Left cardiac atrium (tissue), 4 donors: ENCODE results near the gene MICAL2. TPM values are rescaled to one million over a fixed set of nuclear protein-coding genes. Genes with fewer than 3 reads are reported as not detected.

Experiments
- ATAC-seq, 2 donors: fragments of 200-7000 bp; cut with Tn5 transposase; one replicate each; pipeline ENCODE4 v1.9.1; 2020; ENCODE audit warnings: mild to moderate bottlenecking in 2 of 2, moderate library complexity in 2 of 2
- DNase-seq: peaks from one replicate; pipeline ENCODE4 v3.0.0-alpha.2; 2020
- intact Hi-C, 2 donors: fragments of 100-400 bp; cut with DNase I; formaldehyde crosslinking; loops; one replicate each; pipeline versions ENCODE4 v1.14.1 to v1.15.1; 2022 to 2023
- total RNA-seq, 2 donors: library from RNA; stranded (reverse); fragmentation: NEBNext Ultra II Directional; extraction: Animal tissue kit (Norgen Biotek cat#: 25700); gene quantifications; one replicate each; pipeline ENCODE4 v1.2.1, GENCODE V29; 2021
- donor health status: DM: no; HTN: yes; CAD: no.
- donor health status: DM: no; HTN: yes; CAD: no; lungs with severe emphysema.
- donor health status: DM: yes; HTN: yes; CAD: no.
- donor health status: Dilated cardiomyopathy.

Gene MICAL2
- total RNA-seq, 2 donors from 2014 or later = 74.5 to 128 TPM

DNA sequence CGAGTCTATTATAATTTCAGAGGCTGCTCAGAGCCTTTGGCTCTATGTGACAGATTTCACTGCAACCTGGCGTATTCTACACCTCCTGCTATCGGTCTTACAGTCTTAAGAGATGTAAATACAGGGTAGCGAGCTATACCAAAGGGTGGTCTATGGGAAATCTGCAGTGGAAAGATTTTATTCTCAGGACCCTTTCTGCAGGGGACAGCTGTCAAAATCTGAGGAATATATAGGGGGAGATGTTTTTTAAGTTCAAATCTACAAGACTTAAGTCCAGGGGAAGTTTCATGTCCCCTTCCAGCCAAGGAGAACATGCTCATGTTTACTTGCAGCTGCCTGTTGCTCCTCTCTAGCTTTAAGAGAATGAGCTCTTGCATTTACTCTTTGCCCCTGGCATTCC lies 62.7 kb downstream of the MICAL2 start:
- intact Hi-C loops = no loop called here

DNA sequence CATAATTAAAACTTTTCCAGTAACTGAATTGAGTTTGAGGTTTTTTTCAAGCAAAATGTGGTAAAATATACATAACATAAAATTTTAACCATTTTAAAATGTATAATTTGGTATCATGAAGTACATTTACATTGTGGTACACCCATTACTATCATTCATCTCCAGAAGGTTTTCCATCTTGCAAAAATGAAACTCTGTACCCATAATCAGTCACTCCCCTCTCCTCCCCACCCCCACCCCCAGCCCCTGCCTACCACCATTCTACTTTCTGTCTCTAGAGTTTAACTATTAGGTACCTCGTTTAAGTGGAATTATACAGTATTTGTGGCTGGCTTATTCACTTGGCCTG lies 63.7 kb downstream of the MICAL2 start:
- DNase-seq (no peak), ATAC-seq (no peak)
- intact Hi-C loops = no loop called here

More for the DNA sequence above, 62.7 kb downstream of the MICAL2 start:
- ATAC-seq (no peak), DNase-seq (no peak)

DNA sequence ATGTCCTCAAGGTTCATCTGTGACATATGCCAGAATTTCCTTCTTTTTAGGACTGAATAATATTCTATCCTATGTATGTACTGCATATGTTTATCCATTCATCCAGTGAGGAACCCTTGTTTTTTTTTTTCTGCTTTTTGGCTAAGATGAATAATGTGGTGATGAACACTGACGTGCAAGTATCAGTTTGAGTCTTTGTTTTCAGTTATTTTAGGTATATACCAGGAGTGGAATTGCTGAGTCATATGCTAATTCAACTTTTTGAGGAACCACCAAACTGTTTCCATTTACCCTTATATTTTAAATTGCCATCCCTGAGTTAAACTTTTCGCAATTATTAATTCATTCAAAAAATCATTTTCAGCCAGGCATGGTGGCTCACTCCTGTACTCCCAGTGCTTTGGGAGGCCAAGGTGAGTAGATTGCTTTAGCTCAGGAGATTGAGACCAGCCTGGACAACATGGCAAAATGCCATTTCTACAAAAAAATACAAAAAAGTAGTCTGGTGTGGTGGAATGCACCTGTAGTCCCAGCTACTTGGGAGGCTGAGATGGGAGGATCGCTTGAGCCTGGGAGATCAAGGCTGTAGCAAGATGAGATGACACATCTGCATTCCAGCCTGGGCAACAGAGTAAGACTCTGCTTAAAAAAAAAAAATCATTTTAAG lies 64.2 kb downstream of the MICAL2 start:
- ATAC-seq (no peak), DNase-seq (no peak)
- intact Hi-C loops = no loop called here

DNA sequence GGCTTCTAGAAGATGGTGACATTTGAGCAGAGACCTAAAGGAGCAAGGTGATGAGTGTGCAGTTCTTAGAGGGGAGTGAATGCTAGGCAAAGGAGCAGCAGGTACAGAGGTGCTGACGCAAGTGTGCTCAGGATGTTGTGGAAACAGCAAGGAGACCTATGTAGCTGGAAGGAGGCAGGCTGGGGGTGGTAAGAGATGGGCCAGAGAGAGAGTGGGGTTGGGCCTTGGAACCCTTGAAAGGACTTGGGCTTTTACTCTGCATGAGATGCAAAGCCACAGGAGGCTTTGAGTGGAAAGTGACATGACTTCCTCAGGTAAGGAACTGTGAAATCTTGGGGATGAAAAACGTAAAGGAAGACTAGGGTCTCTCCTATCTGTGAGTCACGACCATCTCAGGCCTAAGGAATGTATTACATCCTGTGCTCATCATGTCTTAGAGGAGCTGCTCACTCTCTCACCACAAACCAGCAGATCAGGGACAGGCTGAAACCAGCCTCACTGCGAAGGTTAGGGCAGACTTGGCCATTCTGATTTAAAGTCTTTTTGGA lies 65.4 kb downstream of the MICAL2 start:
- intact Hi-C loops = no loop called here
- no peak for DNase-seq
- ATAC-seq = peak in 1 of 2 donors; percentile 65

DNA sequence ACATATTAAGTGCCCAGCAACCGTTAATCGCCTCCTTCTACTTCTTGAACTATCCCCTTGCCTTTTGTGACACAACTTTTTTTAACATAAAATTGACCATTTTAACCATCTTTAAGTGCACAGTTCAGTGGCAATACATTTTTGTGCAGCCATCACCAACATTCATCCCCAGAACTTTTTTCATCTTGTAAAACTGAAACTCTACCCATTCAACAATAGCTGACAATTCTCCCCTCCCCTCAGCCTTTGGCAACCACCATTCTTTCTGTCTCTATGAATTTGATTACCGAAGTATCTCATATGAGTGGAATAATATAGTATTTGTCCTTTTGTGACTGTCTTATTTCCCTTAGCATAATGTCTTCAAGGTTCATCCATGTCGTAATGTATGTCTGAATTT lies 66.0 kb downstream of the MICAL2 start:
- DNase-seq (no peak), ATAC-seq (no peak)
- intact Hi-C loops = no loop called here

DNA sequence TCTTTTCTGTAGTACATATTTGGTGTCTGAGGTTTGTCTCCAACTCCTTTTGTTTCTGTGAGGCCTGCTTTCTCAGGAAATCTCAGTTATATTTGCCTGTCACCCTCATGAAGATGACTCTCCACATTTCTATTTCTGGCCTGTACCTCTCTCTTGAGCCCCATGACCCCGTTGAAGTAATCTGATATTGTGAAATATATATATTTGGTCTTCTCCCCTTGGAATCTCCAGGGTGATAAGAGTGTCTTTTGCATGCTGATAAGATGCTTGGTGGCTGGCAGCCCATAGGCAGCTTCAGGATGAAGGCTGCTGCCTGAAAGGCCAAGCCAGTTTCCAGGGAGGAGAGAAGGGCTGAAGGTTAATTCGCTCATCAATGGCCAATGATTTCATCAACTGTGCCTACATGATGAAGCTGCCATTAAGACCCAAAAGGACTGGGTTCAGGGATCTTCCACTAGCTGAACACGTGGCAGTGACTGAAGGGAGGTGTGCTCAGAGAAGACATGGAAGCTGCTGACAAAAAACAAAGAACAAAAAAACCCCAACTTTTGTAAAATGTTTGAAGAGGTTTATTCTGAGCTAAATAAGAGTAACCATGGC lies 67.4 kb downstream of the MICAL2 start:
- intact Hi-C loops = no loop called here
- ATAC-seq (peak in 1 of 2 donors; percentile 11), DNase-seq (no peak)

DNA sequence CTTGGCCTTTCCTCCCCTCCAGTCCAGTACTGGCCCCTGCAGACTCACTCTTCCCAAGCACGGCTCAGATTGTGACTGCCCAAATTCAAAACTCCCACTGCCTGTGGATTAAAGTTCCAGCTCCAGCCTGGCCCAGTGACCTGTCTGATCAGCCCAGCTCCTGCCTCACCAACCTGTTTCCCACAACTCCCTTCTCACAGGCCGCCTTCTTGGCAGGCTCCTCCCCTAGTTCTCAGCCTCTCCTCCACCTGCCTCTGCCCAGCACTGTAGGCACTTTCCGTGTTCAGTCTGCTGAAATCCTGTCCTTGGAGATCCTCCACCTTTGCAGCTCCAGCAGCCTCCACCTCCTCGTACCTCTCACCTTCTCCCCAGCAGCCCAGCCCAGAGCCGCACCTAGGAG lies 68.6 kb downstream of the MICAL2 start:
- ATAC-seq (peak; percentile 3 to 39), DNase-seq (no peak)
- intact Hi-C loops = no loop called here

DNA sequence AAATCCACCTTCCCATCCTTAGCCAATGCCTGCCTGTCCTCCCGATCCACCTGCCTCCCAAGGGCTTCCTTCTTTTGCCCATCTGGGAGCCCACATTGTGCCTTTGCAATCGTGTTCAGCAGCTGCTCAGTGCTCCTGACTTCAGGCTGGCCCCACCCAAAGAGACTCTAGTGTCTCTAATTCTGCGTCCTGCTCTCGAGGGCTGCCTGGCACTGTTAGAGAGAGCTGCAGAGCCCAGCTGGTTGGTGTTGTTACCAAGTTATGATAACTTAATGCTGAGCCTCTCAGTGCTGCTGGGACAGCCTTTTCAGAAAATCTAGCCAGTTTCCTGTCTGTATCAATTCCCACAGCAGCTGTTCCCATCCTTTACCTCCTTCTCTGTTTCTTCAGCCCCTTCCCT lies 69.1 kb downstream of the MICAL2 start:
- ATAC-seq (peak; percentile 25 to 54), DNase-seq (no peak)
- intact Hi-C loops = no loop called here

DNA sequence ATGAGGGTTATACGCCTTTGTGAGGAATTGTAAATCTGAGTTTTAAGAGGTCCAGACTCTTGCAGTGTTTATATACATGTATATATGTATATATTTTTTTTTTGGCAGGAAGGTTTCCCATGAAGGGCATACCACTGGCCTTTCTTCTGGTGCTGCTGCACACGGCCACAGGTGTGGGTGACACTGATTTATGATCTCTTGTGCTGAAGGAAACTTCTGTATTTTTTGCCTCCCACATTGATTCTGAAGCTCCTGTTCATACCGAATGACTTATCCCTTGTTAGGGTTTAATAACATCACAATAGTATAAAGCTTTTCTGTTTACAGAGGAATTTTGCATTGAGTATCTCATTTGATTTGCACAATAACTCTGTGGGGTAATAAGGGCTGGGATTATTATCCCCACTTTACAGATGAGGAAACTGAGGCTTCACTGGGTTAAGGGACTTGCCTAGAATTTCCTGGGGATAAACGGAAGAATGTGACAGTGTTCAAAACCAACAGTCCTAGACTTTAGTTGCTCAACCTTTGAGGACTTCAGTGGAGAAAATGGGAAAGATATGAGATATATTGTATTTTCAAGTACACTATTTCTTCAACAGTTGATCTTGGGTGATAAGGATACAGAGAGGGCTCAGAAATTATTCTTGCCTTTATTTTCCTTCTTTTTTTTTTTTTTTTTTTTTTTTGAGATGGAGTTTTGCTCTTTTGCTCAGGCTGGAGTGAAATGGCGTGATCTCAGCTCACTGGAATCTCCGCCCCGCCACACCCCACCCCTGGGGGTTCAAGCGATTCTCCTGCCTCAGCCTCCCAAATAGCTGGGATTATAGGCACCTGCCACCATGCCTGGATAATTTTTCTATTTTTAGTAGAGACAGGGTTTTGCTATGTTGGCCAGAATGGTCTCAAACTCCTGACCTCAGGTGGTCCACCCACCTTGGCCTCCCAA lies 70.1 kb downstream of the MICAL2 start:
- intact Hi-C loops = no loop called here
- ATAC-seq (no peak), DNase-seq (no peak)

DNA sequence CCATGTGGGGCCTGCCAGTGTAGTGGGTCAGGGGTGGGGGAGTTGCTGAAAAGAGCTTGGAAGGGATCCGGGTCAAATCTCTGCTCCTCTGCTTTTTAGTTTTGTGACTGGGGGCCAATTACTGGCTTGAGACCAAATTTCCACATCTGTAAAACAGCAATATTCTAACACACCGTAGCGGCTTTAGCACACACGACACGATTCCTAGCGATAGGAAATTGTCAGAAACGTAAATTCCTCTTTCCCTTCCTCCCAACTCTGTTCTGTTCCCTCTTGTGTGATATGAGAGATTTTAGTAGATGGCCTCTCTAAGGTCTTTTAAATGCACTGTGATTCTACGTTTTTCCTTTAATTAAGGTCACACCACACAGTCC lies 71.9 kb downstream of the MICAL2 start:
- intact Hi-C loops = no loop called here
- no peak for DNase-seq
- no peak for ATAC-seq

DNA sequence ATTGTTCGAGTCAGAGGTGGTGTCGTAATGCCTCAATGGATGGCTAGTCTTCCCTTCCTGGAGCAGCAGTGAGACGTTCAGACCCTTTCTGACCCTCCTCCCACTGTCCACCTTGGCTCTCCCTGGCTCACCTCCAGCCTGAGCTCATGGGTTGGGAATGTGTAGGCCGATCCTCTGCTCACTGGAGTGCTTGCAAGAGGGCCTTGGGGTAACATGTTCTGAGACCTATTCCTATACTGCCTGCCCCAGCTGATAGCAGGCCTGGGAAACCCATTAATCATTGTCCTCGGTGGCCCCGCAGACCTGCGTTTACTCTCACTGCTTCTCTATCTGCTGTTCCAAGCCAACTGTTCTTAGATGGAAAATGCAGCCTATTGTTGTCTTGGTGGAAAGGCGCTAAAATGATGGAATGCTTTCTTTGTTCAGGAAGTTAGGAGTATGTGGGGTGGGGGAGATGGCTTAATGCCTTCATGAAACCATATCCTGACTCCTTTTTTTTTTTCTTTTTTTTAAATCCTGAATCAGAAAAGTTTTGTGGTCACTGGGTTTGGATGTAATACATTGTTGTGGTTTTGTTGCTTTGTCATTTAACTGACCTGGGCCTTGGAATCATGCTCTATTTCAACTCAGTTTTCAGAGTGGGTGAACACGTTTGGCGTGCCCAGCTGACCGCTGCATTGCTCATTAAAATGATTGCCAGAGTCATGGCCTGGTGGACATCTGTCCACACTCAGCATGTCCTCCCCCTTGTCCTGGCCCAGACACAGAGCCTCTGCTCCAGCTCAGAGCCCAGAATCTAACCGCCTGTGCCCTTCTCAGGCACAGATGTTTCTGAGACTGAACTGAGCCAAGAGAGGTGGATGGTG lies 72.5 kb downstream of the MICAL2 start:
- ATAC-seq (peak; percentile 74 to 85), DNase-seq (peak; percentile 73)

DNA sequence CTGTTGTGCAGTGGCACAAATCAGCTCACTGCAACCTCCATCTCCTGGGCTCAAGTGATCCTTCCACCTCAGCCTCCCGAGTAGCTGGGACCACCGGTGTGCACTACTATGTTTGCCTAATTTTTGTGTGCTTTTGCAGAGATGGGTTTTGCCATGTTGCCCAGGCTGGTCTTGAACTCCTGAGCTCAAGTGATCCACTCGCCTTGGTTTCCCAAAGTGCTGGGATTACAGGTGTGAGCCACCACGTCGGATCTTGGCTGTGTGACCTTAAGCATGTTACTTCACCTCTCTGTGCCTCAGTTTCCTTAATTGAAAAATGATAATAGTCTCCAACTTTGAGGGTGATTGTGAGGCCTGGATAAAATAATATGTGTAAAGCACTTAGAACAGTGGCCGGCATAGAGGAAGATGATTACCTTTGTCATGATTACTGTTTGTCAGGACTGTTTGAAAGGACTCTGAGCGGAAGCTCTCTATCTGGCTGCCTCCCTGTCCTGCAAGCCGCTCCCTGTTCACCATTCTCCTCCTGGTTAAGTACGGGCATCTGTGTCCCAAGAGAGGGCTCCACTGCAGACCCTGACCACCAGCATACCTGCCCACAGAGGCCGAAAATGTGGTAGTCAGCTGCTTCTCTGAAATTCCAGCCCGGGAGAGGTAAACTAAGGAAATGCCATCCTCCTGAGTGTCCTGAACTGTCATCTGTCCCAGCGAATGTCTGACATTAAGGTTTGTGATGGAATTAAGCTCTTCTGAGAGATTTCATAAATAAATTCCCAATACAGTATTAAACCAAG lies 73.6 kb downstream of the MICAL2 start:
- DNase-seq (no peak), ATAC-seq (no peak)
- intact Hi-C loops = no loop called here

More for the DNA sequence above, 72.5 kb downstream of the MICAL2 start:
- intact Hi-C loops = no loop called here

DNA sequence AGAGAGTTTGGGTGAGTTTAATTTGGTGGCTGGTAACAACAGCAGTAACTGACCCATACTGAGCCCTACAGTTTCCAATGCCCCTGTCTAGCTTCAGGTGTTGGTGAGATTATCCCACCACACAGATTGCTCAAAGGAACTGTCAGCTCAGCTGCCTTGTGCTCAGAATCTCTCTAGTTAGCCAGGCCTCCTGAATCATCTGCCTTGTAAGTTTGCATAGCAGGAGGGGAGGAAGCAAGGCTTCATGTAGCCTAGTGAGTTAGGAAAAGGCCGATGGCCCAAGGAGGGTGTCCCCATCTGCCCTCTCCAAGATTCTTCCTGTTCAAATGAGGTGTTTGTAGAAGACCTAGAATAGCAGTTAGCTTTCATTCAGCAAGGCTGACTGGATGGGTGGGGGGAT lies 74.3 kb downstream of the MICAL2 start:
- DNase-seq (no peak), ATAC-seq (no peak)
- intact Hi-C loops = no loop called here

DNA sequence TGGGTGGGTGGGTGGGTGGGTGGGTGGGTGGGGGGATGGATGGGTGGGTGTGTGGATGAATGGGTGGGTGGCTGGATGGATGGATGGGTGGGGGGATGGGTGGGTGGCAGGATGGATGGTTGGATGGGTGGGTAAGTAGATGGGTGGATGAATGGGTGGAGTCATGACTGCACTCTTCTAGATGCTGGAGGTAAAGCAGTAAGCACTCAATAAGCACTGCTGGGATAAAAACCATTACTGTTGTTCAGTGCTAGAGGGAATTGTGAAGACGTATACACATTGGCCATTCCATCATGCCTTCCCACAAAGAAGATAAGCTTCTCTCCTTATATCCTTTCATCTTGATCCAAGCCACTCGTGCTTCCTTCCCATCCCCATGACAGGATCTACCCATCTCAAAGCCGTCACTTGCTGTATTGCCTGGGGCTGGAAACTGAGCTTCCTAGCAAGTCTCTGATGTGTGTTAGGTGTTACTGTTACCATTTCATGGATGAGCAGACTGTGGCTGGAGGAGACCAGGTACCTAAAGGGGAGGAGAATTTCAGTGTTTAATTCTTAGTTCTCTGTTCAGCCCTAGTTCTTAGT lies 74.8 kb downstream of the MICAL2 start:
- intact Hi-C loops = no loop called here
- ATAC-seq (no peak), DNase-seq (no peak)

DNA sequence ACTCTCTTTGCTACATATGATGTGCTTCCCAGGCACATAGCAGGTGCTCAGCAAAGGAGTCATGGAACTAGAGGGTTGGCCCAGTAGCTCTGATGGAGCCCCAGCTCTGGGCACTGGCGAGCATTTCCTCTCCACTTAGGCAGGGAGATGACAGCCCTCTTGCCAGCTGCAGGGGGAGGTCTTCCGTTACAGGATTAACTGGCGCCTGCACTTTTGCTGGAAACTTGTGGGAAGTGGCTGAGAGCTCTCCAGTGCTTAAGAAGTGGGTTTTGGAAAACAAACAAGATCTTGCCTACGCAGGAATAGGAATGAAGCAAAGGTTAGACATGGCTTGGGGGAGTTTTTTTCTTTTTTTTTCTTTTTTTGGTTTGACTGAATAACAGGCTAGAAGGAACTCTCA lies 75.5 kb downstream of the MICAL2 start:
- ATAC-seq (peak; percentile 38 to 44), DNase-seq (peak; percentile 76)
- intact Hi-C loops = no loop called here

DNA sequence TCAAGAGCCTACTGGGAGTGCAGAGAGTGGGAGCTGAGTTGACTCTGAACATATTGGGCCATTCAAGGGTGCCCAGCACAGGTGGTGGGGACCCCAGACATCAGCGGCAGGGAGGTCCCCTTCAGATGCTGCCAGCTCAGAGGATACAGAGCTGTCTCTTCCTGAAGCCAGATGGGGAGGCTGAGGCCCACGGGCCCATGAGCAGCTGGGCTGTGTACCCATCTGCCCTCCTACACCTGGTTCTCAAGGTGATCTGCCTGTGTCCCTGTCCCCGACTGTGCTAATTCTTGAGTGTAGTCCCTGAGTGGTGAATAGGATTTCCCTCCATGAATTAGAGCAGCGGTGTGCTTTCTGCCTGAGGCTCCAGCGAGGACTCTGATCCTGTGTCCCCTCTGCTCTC lies 76.3 kb downstream of the MICAL2 start:
- intact Hi-C loops = no loop called here
- ATAC-seq = no peak
- no peak for DNase-seq

DNA sequence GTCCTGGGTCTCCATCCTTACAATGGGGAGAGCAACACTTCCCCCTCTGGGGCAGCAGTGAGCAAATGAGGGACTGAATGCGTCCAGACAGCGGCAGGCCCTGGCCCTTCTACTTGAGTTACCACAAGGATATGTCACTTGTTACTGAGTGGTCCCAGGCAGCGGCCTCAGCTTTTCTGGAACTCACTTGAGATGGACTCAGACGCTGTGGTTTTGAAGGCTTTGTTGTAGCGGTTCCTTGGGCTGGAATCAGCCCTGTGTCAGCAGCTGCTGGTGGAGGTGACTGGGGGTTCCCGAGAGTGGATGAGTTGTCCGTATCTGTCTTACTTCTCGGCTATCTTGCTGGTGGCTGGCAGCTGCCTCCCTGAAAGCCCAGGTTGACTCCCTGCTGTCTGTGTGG lies 77.0 kb downstream of the MICAL2 start:
- intact Hi-C loops = no loop called here
- DNase-seq (no peak), ATAC-seq (peak; percentile 21 to 40)
